ENCODE measurements around the gene FOXP1. TPM values are rescaled to one million over a fixed set of nuclear protein-coding genes. Genes with fewer than 3 reads are reported as not detected.

Gene FOXP1
- total RNA-seq, 1 donor from 2014 or later = 70.2 TPM

- no peak for ATAC-seq
Observed at GRCh38 chr3:71300951-71301393, 282.6 kb downstream of the FOXP1 start.

GRCh38 chr3:71299160-71299559, 284.4 kb downstream of the FOXP1 start:
- no peak for ATAC-seq

GRCh38 chr3:71294919-71295318, 288.6 kb downstream of the FOXP1 start:
- ATAC-seq = no peak

- no peak for ATAC-seq
Observed at GRCh38 chr3:71290301-71290700, 293.2 kb downstream of the FOXP1 start.

- ATAC-seq = no peak
Observed at GRCh38 chr3:71288269-71288930, 295.1 kb downstream of the FOXP1 start.

GRCh38 chr3:71285086-71285485, 298.4 kb downstream of the FOXP1 start:
- no peak for ATAC-seq

- no peak for ATAC-seq
Observed at GRCh38 chr3:71282976-71283375, 300.6 kb downstream of the FOXP1 start.

GRCh38 chr3:71281280-71281679, 302.2 kb downstream of the FOXP1 start:
- no peak for ATAC-seq

GRCh38 chr3:71277341-71277740, 306.2 kb downstream of the FOXP1 start:
- ATAC-seq = peak; percentile 29

- ATAC-seq = no peak
Observed at GRCh38 chr3:71276531-71276930, 307.0 kb downstream of the FOXP1 start.

- no peak for ATAC-seq
Observed at GRCh38 chr3:71273453-71273852, 310.1 kb downstream of the FOXP1 start.

- no peak for ATAC-seq
Observed at GRCh38 chr3:71271596-71271995, 311.9 kb downstream of the FOXP1 start.

- ATAC-seq = no peak
Observed at GRCh38 chr3:71269906-71270305, 313.6 kb downstream of the FOXP1 start.

- ATAC-seq = no peak
Observed at GRCh38 chr3:71268462-71268999, 315.0 kb downstream of the FOXP1 start.

- no peak for ATAC-seq
Observed at GRCh38 chr3:71266875-71267274, 316.7 kb downstream of the FOXP1 start.

GRCh38 chr3:71265365-71265915, 318.1 kb downstream of the FOXP1 start:
- no peak for ATAC-seq

GRCh38 chr3:71264840-71265239, 318.7 kb downstream of the FOXP1 start:
- ATAC-seq = no peak

- no peak for ATAC-seq
Observed at GRCh38 chr3:71262364-71263265, 320.9 kb downstream of the FOXP1 start.

- no peak for ATAC-seq
Observed at GRCh38 chr3:71260782-71261181, 322.7 kb downstream of the FOXP1 start.

- no peak for ATAC-seq
Observed at GRCh38 chr3:71258526-71258925, 325.0 kb downstream of the FOXP1 start.

GRCh38 chr3:71258116-71258515, 325.4 kb downstream of the FOXP1 start:
- ATAC-seq = peak; percentile 96

GRCh38 chr3:71255498-71255897, 328.0 kb downstream of the FOXP1 start:
- ATAC-seq = no peak

Data from esophagus mucosa (tissue), 1 donor.